Activated CD4-positive, CD25-positive, alpha-beta regulatory T cell (primary cell): Measurements from ENCODE around the gene HDAC2.
"Not testable (repeated sequence)": the region's sequence is repeated elsewhere in the genome, so short reads cannot be mapped to it uniquely, and the experiment has no call there.

Source experiments
- DNase-seq, 4 experiments: peaks; one replicate each; lab custom pipeline; 2025; lab: John Stamatoyannopoulos, UW

The HDAC2 gene

DNA sequence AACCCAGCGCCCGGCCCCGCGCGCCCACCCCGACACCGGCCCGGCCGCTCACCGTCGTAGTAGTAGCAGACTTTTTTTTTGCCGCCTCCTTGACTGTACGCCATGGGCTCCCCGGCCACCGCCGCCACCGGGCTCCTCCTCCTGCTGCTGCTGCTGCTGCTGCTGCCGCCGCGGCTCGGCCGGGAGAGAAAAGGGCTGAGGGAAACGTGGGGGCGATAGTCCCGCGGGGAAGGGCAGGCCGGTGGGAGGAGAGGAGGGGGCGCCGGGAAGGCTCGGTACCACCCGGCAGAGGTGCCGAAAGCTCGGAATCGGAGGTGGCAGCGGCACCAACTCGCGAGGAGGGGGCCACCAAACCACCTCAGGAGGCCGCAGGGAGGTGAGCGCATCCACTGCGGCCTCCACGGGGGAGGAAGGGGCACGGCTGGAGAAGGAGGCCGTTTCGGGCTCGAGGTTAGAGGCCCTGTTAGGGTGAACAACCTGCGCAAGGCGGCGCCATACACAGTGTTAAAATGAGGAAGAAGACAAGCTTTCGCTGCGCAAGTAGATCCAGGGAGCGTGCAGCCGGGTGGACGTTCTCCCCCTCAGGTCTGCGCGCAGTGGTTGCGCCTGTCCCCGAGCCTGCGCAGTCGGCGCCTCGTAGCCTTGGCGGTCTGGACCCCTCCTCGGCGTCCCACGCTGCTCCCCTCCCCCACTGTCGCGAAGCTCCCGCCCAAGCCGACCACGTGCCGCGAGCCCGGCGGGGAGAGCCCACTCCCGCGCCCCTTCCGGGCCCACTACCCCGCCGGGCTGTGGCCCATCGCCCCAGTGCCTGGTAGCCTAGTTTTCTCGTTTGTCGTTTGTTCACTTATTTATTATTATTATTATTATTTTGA lies at the start of gene HDAC2:
TSS of gene HDAC2 (minus strand) at position 344 of the 872 bp plus-strand sequence. CDS start at position 104, 240 bp downstream.
- peak; percentile 70 to 83 (median 77) for DNase-seq

DNA sequence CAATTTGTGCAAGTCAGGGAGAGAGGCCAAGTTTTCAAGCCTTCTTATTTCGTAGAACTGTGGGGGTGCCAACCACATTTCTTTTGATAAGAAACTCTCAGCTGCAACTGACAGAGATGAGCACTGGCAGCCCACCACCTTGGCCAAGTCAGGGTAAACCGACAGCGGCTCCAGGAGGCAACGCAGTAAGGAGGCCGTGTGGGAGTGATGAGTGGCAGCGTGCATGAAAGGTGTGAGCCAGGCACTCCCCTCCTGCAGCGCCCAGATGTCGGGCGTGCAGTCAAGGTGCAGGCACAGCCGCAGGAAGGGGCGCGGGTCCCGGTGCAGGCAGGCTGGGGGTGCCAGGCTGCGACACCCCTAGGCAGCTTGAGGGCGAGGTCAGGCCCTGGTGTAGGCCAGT lies 49.2 kb upstream of the HDAC2 start:
- DNase-seq = no peak

DNA sequence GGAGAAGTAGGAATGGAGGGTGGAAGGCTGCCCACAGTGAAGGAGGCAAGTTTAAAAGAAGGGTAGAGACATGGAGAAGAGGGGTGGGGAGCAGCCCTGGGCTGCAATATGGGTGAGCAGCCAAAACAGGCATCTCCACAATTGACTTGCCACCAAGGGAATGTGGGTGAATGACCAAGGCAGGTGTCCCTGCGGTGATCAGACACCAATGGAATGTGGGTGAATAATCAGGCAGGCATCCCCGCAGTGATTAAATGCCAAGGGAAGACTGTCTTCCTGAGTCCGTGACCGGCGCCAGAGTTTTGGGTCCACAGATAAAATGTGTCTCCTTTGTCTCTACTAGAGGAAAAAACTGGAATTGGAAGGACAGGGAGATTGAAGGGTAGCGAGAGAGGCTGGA lies 46.2 kb upstream of the HDAC2 start:
- not testable (repeated sequence) for DNase-seq

DNA sequence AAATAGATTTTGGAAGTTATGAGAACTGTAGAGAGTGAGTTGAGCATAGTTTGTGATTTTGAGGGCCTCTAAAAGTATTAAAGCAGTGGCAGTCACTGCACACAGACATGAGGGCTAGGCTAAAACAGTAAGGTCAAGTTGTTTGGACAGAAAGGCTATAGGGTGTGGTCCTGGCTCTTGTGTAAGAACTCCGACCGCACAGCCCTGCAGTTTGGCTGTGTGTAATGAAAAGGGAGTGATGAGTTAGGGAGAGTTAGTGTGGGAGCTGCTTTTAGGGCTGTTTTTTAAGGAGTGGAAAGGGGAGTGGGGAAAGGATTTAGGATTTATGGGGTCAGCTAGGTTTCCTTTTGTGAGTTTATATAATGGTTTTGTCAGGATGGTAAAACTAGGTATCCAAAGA lies 43.2 kb upstream of the HDAC2 start:
- DNase-seq = not testable (repeated sequence)

DNA sequence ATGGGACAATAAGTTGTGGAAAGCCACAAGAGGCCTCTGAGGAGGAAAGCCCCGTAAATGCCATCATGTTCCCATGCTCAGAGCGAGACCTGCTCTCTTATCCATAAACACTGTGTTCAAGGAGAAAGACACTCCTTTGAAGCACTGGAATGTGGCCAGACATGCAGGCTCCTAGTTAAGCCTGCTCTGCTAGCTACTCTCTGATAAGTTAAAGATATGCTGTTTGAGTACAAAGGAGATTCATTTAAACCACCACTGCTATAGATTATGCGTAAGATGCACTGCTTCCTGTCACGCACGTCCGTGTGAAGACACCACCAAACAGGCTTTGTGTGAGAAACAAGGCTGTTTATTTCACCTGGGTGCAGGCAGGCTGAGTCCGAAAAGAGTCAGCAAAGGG lies 40.5 kb upstream of the HDAC2 start:
- not testable (repeated sequence) for DNase-seq

DNA sequence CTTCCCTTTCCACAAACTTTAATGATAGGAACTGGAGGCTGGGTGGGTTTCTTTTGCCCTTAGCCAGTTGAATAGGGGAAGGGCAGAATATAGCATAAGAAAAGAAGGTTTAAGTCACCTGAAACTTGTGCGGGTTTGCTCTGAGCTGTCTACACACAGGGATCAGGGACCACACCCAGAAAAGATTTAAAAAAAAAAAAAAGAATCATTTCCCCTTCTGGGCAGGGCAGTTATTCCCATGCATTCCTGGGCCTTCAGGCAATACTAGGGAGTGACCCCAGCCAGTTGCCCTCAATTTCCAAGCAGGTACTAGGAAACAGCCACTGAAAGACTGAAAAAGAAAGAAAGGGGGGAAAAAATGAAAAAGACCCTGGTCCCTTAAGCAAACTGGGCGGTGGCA lies 39.6 kb upstream of the HDAC2 start:
- no peak for DNase-seq

DNA sequence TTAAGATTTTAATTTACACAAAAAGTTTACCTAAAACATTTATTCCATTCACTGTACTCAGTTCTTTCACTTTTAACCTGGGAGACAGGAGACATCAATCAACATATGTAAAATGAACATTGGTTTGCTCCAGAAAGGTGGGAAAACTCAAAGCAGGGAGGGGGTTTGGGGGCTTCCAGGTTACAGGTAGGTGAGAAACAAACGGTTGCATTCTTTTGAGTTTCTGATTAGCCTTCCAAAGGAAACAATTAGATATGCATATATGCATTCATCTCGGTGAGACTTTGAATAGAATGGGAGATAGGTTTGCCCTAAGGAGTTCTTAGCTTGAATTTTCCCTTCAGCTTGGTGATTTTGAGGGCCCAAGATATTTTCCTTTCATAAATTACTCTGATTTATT lies 38.2 kb upstream of the HDAC2 start:
- no peak for DNase-seq

DNA sequence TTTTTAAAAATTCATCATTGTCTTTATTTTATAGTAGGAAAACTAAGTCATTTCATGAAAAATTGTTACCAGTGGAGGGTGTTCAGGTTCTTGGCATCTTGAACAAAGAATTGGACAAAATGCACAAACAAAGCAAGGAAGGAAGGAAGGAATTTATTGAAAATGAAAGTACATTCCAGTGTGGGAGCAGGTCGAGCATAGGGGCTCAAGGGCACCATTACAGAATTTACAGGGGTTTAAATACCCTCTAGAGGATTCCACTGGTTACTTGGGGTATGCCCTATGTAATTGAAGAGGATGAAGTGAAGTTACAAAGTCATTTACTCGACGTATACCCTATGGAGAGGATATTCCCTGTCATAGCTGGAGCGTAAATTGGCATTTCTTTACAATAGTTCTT lies 37.4 kb upstream of the HDAC2 start:
- no peak for DNase-seq

DNA sequence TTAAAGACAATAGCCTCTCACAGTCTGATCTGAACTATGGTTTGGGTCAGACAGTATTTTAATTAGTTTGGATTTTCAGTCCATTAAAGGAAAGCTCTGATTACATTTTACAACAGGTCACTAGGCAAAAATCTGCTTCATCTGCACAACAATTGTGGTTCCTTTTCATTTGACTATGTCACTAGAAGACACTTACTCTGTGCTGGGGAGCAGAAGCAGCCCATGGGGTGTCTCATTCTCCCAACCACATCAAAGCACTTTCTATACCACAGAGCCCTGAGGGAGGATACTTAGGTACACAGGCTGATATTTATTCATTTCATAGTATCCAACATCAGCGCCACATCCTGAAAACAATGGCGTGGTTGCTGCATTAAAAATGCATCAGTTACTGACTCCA lies 36.6 kb upstream of the HDAC2 start:
- no peak for DNase-seq

DNA sequence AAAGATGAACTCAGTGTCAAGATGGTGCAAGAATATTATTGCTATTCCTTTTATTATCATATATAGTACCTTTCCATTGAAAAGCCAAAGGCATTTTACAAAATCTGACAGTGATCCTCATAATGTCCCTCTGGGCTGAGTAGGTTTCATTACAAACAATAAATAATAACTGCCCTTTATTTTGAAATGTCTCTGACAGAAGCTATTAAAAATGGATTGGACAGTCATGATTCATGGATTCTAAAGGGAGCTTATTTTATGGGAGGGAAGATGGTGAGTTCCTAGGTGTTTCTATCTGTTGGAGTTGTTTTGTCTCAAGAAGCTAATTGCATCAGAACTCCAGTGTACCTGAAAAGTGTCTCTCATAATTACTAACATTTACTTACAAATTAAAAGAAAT lies 30.4 kb upstream of the HDAC2 start:
- no peak for DNase-seq

DNA sequence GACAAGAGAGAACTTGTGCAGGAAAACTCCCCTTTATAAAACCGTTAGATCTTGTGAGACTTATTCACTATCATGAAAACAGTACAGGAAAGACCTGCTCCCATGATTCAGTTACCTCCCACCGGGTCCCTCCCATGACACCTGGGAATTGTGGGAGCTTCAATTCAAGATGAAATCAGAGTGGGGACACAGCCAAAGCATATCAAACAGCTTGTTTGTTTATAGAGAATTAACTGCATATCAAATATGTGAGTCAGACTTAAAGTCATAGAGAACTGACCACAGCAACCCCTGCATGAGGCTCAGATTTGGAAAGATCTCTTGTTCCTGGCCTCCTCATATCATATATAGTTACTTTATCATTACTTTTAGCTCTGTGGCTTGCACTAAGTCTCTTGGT lies 29.1 kb upstream of the HDAC2 start:
- no peak for DNase-seq

DNA sequence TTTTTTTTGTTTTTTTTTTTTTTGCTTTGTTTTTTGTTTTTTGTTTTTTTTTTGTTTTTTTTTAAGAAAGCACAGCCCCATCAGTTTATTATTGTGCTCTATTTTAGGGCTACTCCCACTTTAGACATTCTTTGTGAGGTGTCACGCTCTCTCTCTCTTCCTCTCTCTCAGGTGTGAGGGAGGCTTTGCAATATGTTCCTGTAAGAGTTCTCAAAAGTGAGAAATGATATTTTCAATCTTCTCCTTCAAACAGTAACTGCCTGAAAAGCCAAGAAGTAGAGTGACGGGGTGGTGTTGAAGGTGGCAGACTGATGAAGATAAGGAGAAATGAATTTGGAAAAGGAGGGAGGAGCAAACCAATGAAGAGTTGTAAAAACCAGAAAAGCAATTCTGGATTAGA lies 28.3 kb upstream of the HDAC2 start:
- no peak for DNase-seq

DNA sequence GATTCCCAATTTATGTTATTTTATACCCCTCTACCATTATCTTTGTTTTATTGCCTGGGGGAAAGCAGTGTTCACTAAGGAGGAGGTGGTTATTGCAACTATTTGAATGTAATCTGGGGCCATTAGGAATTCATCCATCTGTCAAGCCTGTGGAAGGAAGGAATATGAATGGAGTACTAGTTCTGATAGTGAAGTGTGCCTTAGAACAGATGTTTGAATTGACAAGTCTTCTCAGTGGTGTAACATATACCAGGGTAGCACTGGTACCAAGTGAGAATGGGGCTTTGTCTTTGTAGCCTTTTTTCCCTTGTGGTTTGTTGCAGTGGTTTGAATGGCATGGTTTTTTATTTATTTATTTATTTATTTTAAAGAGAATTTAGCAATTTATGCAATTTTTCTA lies 27.9 kb upstream of the HDAC2 start:
- DNase-seq = no peak

DNA sequence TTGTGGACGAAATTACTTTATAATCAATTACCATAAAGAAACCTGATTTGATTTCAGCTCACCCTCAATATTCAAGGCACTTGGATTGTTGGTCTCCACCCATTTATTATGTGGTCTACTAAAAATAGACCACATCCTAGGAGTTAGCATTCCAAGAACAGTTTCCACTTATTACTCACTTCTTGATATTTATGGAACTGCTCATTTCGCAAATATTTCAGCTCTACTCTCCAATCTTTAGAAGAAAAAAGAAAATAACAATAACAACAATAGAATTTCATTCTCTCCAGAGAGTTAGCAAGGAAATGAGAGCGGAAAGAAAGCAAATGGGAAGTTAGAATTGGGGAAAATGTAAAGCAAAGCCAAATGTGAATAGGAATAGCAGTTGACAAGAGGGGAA lies 26.2 kb upstream of the HDAC2 start:
- no peak for DNase-seq

DNA sequence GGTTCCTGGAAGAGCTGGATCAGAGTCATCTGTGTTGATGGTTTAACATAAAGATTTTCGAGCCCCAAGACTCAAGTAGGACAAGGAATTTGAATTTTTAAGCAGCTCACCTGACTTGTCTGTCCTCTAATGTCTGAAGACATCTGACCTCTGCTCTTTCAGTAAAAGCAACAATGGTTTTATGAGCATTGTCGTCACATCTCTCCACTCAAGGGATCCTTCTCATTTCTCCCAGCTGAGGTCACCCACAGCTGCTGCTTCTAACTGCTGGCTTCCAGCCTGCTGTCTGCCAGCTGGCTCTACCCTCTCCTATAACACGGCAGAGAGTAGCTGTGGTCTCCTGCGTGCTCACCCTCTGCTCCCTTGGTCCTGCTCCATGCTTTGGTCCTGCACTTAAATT lies 24.7 kb upstream of the HDAC2 start:
- DNase-seq = no peak

DNA sequence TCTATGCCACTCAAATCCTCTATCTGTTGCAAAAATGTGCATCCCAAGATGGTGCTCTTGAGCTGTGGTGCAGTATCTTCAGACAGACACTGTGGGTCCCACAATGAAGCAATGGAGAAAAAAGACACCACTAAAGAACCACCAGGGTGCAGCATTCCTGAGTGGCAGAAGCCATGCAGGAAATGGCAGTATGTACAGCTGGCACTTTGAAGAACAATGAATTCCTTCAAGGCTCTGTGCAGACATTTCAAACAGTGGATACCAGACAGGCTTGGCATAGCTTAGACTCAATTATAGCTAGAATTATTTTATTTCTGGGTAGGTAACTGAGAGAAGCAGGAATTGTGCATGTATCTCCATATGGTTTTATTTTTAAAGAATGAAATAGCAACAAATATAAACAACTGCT lies 24.0 kb upstream of the HDAC2 start:
- no peak for DNase-seq

DNA sequence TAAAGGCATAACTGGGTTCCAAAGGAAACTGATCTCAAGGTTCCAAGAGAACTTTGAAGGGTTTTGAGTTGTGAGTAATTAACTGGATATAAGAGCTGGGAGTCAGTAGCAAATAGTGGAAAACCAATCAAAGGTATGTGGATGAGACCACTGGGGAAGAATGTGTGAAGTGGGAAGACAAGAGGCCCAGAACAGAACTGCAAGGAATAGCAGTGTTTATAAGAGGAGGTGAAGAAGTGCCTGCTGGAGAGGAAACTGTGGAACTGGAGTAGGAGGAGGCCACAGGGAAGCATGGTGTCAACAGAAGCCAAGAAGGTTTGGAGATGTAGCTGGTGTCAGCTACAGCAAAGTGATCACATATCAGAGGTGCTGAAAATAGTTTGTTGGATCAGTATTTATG lies 18.7 kb upstream of the HDAC2 start:
- no peak for DNase-seq

DNA sequence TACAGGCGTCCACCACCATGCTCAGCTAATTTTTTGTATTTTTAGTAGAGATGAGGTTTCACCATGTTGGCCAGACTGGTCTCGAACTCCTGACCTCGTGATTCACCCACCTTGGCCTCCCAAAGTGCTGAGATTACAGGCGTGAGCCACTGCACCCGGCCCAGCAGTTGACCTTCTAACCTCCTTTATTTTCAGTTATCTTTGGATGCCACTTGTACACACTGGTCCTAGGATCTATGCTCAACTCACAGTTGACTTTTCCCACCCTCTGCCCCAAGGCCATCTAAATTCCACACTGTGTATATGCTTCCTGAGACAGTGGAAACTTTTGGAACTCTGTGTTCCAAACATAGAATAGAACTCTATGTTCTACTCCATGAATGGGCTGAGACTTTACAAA lies 11.7 kb upstream of the HDAC2 start:
- DNase-seq = not testable (repeated sequence)

DNA sequence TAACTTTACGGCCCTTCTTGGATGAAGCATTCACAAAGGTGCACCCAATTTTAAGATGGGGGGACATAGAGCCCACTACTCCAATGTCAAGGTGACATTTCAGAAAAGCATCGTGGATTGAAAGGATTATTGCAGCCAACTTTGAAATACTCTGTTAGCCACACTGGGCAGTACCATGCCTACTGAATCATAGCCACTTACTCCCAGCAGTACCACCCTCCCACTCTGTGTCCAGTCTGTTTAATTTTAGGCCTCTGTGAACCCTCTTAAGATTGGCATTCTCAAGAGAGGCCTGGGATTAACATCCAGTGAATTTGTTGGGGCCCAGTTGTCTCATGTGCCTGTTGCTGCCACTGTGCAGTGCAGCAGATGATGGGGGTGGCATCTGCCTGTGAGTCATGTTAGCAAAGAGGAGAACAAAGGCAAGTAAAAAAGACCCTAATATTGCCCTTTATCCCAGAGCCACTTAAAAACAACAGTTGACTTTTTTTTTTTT lies 11.2 kb upstream of the HDAC2 start:
- DNase-seq = no peak

DNA sequence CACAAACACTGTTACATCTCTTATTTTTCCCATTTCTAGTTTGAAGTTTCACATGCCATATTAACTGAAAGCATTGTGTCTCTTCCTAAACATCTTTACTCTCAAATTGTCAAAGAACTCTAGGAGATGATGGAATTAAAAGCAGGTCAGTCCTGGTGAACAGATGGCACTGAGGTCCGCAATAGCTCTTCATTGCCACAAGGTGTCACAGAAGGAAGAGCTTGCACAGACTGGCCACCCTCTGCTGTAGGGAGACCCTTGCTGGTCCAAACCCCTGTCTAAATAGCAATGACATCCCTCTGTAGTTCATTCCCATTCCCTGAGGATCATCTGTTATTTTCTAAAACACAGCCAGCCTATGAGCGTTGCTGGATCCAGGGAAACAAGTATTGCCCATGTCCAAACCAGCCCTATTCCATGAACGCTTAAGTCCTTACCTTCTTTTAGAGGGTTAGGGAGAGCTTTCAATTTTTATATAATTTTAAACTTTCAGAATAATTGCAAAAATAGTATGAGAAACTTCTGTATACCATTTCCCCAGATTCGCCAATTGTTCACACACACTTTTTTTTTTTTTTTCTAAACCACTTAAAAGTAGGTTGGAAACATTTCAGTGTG lies 10.1 kb upstream of the HDAC2 start:
- no peak for DNase-seq

DNA sequence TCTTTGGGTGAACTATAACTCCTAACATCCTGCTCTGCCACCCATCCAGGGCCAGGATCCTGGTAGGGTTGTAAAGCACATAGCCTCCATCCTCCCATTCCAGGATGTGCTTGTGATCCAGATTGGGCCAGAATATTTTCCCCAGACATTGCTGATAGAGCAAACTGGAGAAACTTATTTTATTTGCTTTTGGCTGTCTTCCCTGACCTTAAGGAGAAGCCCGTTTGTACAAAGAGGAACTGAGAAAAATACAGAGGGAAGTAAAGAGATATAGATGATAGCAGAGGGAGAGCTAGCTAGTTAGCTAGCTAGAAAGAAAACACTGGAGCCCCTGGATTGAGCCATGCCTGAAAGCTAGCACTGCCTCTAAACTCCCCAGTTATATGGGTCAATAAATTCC lies 9.0 kb upstream of the HDAC2 start:
- no peak for DNase-seq

DNA sequence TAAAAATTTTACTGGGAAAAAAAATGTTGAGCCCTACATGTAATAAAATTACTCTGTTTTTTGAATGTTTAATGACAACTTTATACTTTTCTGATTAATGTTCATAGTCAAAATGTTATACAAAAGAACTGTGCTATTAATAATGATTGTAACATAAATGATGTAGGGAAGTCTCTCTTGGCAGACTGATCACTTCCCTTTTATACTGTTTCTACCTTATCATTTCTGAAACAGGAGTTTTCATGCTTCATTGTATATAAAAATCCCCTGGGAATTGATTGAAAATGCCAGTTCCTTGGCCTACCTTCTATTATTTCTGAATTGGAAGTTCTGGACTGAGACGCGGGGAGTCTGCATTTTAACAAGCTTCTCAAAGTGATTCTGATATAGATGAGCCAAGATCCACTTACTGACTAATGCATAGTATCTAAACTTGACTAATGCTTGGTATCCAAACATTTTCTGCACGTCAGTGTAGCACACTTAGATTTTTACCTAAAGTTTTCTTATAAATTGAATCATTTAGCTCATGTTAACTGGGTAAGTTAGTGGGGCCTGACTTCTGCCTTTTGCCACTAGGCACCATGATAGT lies 7.2 kb upstream of the HDAC2 start:
- no peak for DNase-seq

DNA sequence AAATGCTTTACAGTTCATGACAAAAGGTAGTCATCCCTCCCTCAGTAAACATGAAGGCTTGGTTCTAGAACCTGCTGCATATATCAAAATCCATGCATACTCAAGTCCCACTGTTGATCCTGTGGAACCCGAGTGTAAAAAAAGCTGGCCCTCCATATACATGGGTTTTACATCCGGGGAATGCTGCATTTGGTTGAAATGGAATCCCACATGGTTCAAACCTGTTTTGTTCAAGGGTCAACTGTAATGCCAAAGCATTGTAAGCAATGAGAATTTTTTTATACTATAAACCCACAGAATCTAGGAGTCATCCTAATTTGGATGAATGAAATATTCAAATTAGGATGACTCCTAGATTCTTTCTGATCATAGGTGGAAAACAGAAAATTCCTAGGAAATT lies 5.9 kb upstream of the HDAC2 start:
- DNase-seq = no peak
